Sigmoid colon (tissue), 7 donors: ENCODE results near the gene OXLD1. TPM values are rescaled to one million over a fixed set of nuclear protein-coding genes. Genes with fewer than 3 reads are reported as not detected.

Source experiments
- DNase-seq: peaks from one replicate; pipeline ENCODE4 v3.0.0-alpha.2; 2019
- H3K27ac ChIP-seq, 4 donors: fragments of 200-600 bp; sonication (generic); one replicate each; pipeline ENCODE4 v1.5.1; 2016 to 2019; ENCODE audit warnings: mild to moderate bottlenecking in 1 of 4
- H3K27me3 ChIP-seq, 3 donors: fragments of 200-600 bp; sonication (generic); one replicate each; pipeline ENCODE4 v1.5.1; 2019; ENCODE audit warnings: mild to moderate bottlenecking in 1 of 3
- H3K36me3 ChIP-seq, 4 donors: fragments of 200-600 bp; sonication (generic); one replicate each; pipeline ENCODE4 v1.5.1; 2016 to 2019
- H3K4me1 ChIP-seq, 4 donors: fragments of 200-600 bp; sonication (generic); one replicate each; pipeline ENCODE4 v1.5.1; 2017 to 2019
- H3K4me3 ChIP-seq, 4 donors: fragments of 200-600 bp; sonication (generic); one replicate each; pipeline ENCODE4 v1.5.1; 2017 to 2019; ENCODE audit warnings: mild to moderate bottlenecking in 2 of 4, moderate library complexity in 1 of 4
- H3K9me3 ChIP-seq, 4 donors: fragments of 200-600 bp in 3 of 4; sonication (generic) in 3 of 4; one replicate each; pipeline versions ENCODE4 v1.5.1 to v1.6.1; 2013 to 2019
- EP300 ChIP-seq, 4 donors: sonication (generic); formaldehyde crosslinking; IDR thresholded peaks; one replicate each; pipeline ENCODE4 v1.6.1; 2017; ENCODE audit warnings: antibody characterized with exemption in 4 of 4
- POLR2A ChIP-seq, 2 donors: fragments of 450-650 bp; IDR thresholded peaks; one replicate each; pipeline ENCODE4 v1.6.1; 2016; ENCODE audit warnings: antibody characterized with exemption in 2 of 2, mild to moderate bottlenecking in 2 of 2, moderate library complexity in 2 of 2
- POLR2AphosphoS5 ChIP-seq, 4 donors: sonication (generic); formaldehyde crosslinking; IDR thresholded peaks; one replicate each; pipeline ENCODE4 v1.6.1; 2017; ENCODE audit warnings: antibody characterized with exemption in 4 of 4
- WGBS, 2 donors: extraction: QIAGEN DNeasy Blood & Tissue Kit; methylation state at CpG; one replicate each; pipeline ENCODE4 v1.1.7; 2013; 5-methylcytosine and 5-hydroxymethylcytosine counted together
- intact Hi-C: fragments of 100-400 bp; cut with DNase I; formaldehyde crosslinking; loops from one replicate; pipeline ENCODE4 v1.15.1; 2023
- polyA plus RNA-seq, 3 donors: library from polyadenylated mRNA; stranded (reverse); fragments of 200-250 nt; gene quantifications; one replicate each; pipeline ENCODE4 v1.2.3, GENCODE V29; 2013
- total RNA-seq, 4 donors: library from RNA; depleted of rRNA; stranded (reverse); fragments of >200 nt; gene quantifications; one replicate each; pipeline ENCODE4 v1.1.0, GENCODE V29; 2016
- TF ChIP-seq, protein P1 (sequence below), 4 experiments: fragments of 450-650 bp in 3 of 4; fragments of 200-600 bp in 1 of 4; IDR thresholded peaks; one replicate each; pipeline ENCODE4 v1.5.1; 2016 to 2019; ENCODE audit warnings: antibody characterized with exemption in 4 of 4, mild to moderate bottlenecking in 3 of 4, moderate library complexity in 2 of 4
- donor health status: healthy with polysubstance abuse.
- donor health status: Bipolar disorder and iron deficiency.
- donor health status: healthy.

OXLD1 gene
- total and polyA plus RNA-seq, 7 donors, result 14.4 to 57.5 (median 36.2) TPM

DNA sequence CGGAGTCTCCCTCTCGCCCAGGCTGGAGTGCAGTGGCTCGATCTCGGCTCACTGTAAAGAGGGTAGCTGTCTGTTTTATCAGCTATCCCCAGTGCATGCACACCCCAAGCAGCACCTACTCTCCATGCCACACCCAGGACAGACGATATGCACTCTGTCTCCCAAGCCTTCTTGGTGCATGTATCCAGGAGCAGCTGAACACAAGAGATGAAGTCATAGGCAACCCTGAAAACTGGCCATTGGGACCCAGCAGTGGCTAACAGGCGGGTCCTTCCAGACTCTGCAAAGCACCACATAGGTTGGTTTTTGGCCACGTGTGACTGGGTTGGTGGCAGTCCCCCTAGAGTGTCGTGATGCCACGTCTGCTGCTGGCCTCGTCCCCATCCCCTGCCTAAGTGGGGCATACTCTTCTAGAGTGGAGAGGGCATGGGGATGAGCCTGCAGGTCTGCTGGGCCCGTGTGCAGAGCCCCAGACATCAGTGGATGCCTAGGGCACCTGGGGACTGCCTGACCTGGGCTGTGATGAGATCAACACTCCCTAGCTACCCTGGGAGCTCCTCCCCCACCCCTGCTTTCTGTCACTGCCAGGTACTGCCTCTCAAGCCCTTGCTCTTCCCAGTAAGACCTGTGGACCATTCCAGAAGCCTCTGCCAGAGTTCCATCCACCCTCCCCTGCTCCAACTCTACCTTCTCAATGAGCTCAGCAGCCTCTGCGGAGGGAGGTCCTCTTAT lies 19.4 kb downstream of the OXLD1 start:
- Histone ChIP-seq H3K36me3 (no peaks in the 10 kb centered on the region), H3K4me3 (no peak overlapping the region), H3K9me3 (peaks cover 0 to 6% (median 4%) of the 10 kb centered on the region in 4 donors), H3K27ac (no peak overlapping the region), H3K27me3 (peaks cover 29 to 53% (median 49%) of the 10 kb centered on the region in 3 donors), H3K4me1 (no peaks in the 10 kb centered on the region)
- DNase-seq, result no peak
- 68 to 74% methylated on average over 12 of the region's 12 CpGs for WGBS, 2 donors
- TF ChIP-seq EP300 (IDR thresholded peaks at IDR 0.05), result no peak
- TF ChIP-seq, protein P1, sequence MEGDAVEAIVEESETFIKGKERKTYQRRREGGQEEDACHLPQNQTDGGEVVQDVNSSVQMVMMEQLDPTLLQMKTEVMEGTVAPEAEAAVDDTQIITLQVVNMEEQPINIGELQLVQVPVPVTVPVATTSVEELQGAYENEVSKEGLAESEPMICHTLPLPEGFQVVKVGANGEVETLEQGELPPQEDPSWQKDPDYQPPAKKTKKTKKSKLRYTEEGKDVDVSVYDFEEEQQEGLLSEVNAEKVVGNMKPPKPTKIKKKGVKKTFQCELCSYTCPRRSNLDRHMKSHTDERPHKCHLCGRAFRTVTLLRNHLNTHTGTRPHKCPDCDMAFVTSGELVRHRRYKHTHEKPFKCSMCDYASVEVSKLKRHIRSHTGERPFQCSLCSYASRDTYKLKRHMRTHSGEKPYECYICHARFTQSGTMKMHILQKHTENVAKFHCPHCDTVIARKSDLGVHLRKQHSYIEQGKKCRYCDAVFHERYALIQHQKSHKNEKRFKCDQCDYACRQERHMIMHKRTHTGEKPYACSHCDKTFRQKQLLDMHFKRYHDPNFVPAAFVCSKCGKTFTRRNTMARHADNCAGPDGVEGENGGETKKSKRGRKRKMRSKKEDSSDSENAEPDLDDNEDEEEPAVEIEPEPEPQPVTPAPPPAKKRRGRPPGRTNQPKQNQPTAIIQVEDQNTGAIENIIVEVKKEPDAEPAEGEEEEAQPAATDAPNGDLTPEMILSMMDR (IDR thresholded peaks at IDR 0.05), result no peak
- no peak for TF ChIP-seq POLR2AphosphoS5 (IDR thresholded peaks at IDR 0.05)
- TF ChIP-seq POLR2A (IDR thresholded peaks at IDR 0.05), result no peak
- intact Hi-C loops, result no loop called here

DNA sequence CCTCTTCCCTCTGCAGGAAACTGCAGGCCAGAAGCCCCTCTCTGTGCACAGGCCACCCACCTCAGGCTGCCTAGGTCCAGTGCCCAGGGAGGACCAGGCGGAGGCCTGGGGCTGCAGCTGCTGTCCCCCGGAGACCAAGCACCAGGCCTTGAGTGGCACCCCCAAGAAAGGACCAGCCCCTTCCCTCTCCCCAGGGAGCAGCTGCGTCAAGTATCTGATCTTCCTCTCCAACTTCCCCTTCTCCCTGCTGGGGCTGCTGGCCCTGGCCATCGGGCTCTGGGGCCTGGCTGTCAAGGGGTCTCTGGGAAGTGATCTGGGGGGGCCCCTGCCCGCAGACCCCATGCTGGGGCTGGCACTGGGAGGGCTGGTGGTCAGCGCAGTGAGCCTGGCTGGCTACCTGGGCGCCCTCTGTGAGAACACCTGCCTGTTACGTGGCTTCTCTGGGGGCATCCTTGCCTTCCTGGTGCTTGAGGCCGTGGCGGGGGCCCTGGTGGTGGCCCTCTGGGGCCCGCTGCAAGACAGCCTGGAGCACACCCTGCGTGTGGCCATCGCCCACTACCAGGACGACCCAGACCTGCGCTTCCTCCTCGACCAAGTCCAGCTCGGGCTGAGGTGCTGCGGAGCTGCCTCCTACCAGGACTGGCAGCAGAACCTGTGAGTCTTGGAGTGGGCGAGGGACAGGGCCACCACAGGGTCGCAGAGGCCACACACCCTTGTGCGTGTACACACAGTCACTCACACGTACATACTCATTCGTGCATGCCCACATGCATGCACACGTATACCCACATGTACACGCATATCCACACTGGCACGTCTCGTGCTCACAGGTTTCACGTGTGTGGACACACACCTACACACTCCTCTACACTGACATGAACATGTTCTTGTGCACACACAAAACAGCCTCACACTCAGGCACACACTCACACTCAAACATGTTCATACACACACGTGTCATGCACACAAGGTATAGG lies 21.1 kb downstream of the OXLD1 start:
- Histone ChIP-seq H3K27ac (no peak overlapping the region), H3K36me3 (no peaks in the 10 kb centered on the region), H3K9me3 (peaks cover 0 to 6% (median 4%) of the 10 kb centered on the region in 4 donors), H3K4me1 (no peaks in the 10 kb centered on the region), H3K27me3 (peaks cover 24 to 35% (median 32%) of the 10 kb centered on the region in 3 donors), H3K4me3 (no peak overlapping the region)
- TF ChIP-seq POLR2A (IDR thresholded peaks at IDR 0.05), result no peak
- WGBS, 2 donors, result 86 to 88% methylated on average over 29 of the region's 29 CpGs
- no peak for DNase-seq
- intact Hi-C loops, result no loop called here

DNA sequence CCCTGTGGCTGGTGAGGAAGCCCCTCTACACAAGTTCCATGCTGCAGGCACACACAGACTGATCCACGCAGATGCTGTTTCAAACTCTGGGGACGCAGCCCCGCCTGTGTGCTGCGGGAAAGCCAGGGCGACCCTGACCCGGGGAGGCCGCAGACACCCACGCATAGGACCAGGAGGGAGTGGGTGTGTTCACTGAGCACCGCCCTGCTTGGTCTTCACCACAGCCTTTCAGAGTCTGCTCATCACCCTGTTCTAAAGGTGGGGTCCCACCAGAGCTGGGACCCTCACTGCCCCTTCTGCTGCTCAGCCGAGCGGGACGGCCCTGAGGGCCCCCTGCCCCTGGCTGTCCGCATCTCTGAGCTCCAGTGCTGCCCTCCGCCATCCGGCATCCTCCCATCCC lies 21.9 kb downstream of the OXLD1 start:
- intact Hi-C loops, result no loop called here
- H3K36me3 ChIP-seq, result no peaks in the 10 kb centered on the region
- no peak overlapping the region for H3K4me3 ChIP-seq
- H3K27ac ChIP-seq, result no peak overlapping the region
- H3K4me1 ChIP-seq, result no peaks in the 10 kb centered on the region
- TF ChIP-seq POLR2AphosphoS5 (IDR thresholded peaks at IDR 0.05) (no peak), EP300 (IDR thresholded peaks at IDR 0.05) (no peak), POLR2A (IDR thresholded peaks at IDR 0.05) (no peak)
- TF ChIP-seq, protein P1 (IDR thresholded peaks at IDR 0.05), result no peak
- H3K27me3 ChIP-seq, result peaks cover 18 to 27% (median 24%) of the 10 kb centered on the region in 3 donors
- 93 to 95% methylated on average over 15 of the region's 15 CpGs for WGBS, 2 donors
- DNase-seq, result no peak
- H3K9me3 ChIP-seq, result peaks cover 0 to 6% (median 4%) of the 10 kb centered on the region in 4 donors

DNA sequence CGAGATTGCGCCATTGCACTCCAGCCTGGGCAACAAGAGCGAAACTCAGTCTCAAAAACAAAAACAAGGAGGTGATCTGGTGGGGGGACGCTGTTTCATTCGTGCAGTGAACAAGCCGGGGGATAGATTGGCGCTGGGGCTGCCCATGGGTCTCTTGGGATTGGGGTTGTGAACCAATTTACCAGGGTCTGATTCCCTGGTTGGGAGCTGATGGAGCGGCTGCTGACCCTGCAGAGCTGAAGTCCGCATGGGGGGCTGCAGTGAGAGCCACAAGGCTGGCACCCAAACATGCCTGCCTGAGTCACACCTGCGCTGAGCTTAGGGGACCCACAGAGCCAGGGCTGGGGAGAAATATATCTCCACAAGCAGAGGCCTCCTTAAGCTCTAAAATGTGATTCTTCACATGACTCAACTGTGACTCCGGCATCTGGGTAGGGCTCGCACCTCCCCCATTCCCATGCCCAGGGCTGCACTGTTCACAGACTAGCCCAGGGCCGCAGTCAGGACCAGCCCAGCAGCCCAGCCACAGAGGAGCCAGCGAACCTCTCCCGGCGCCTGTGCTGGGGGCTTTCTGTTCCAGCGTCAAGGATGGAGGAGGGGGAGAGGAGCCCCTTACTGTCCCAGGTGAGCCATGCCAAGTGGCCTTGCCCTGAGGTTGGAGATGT lies 24.4 kb downstream of the OXLD1 start:
- no peaks in the 10 kb centered on the region for H3K36me3 ChIP-seq
- TF ChIP-seq EP300 (IDR thresholded peaks at IDR 0.05) (no peak), POLR2A (IDR thresholded peaks at IDR 0.05) (no peak), POLR2AphosphoS5 (IDR thresholded peaks at IDR 0.05) (no peak)
- TF ChIP-seq, protein P1 (IDR thresholded peaks at IDR 0.05), result no peak
- no peak for DNase-seq
- peaks cover 0 to 7% (median 4%) of the 10 kb centered on the region in 4 donors for H3K4me1 ChIP-seq
- H3K27me3 ChIP-seq, result peaks cover 0 to 2% (median 0%) of the 10 kb centered on the region in 3 donors
- H3K27ac ChIP-seq, result no peak overlapping the region
- intact Hi-C loops, result no loop called here
- 93 to 96% methylated on average over 15 to 17 of the region's 17 CpGs for WGBS, 2 donors
- no peaks in the 10 kb centered on the region for H3K9me3 ChIP-seq
- H3K4me3 ChIP-seq, result no peak overlapping the region
